IgD-negative memory B cell (primary cell): ENCODE results near the gene SLC2A13. TPM values are rescaled to one million over a fixed set of nuclear protein-coding genes. Genes with fewer than 3 reads are reported as not detected.
"Not testable (repeated sequence)": the region's sequence is repeated elsewhere in the genome, so short reads cannot be mapped to it uniquely, and the experiment has no call there.

Experiments used
- H3K27ac Mint-ChIP-seq, 3 donors: one replicate each; pipeline ENCODE4 v1.8.0; 2020 to 2022; ENCODE audit warnings: mild to moderate bottlenecking in 3 of 3, mixed read lengths in 3 of 3, moderate library complexity in 1 of 3
- H3K27me3 Mint-ChIP-seq: one replicate; pipeline ENCODE4 v1.8.0; 2021; ENCODE audit warnings: mixed read lengths
- H3K36me3 Mint-ChIP-seq: one replicate; pipeline ENCODE4 v1.8.0; 2020; ENCODE audit warnings: mild to moderate bottlenecking, mixed read lengths
- H3K4me1 Mint-ChIP-seq, 3 donors: one replicate each; pipeline ENCODE4 v1.8.0; 2020 to 2022; ENCODE audit warnings: mixed read lengths in 3 of 3, mild to moderate bottlenecking in 1 of 3
- H3K4me3 Mint-ChIP-seq, 4 donors: one replicate each; pipeline ENCODE4 v1.8.0; 2020 to 2022; ENCODE audit warnings: mild to moderate bottlenecking in 4 of 4, mixed read lengths in 4 of 4, moderate library complexity in 3 of 4
- H3K9me3 Mint-ChIP-seq, 3 donors: one replicate each; pipeline ENCODE4 v1.8.0; 2020 to 2021; ENCODE audit warnings: mixed read lengths in 3 of 3, mild to moderate bottlenecking in 1 of 3
- polyA plus RNA-seq: library from polyadenylated mRNA; unstranded; fragments of 300-500 nt; fragmentation: Illumina TruSeq; gene quantifications from one replicate; pipeline ENCODE4 v1.2.3, GENCODE V29; 2021

SLC2A13 gene
- polyA plus RNA-seq, 1 donor from 2014 or later: 0.99 TPM

- no peaks in the 10 kb centered on the region for H3K36me3 Mint-ChIP-seq
- no peaks in the 10 kb centered on the region for H3K9me3 Mint-ChIP-seq
- no peaks in the 10 kb centered on the region for H3K27me3 Mint-ChIP-seq
- H3K27ac Mint-ChIP-seq: no peak overlapping the region
- H3K4me1 Mint-ChIP-seq: peaks cover 0 to 7% (median 0%) of the 10 kb centered on the region in 3 donors
- H3K4me3 Mint-ChIP-seq: no peak overlapping the region
Observed at GRCh38 chr12:40034712-40035111, 71.2 kb downstream of the SLC2A13 start.

GRCh38 chr12:40034156-40034555, 71.7 kb downstream of the SLC2A13 start:
- no peaks in the 10 kb centered on the region for H3K36me3 Mint-ChIP-seq
- H3K4me3 Mint-ChIP-seq: no peak overlapping the region
- H3K27ac Mint-ChIP-seq: no peak overlapping the region
- H3K27me3 Mint-ChIP-seq: no peaks in the 10 kb centered on the region
- peaks cover 0 to 7% (median 0%) of the 10 kb centered on the region in 3 donors for H3K4me1 Mint-ChIP-seq
- H3K9me3 Mint-ChIP-seq: no peaks in the 10 kb centered on the region

GRCh38 chr12:40033242-40033630, 72.6 kb downstream of the SLC2A13 start:
- Mint-ChIP-seq H3K27me3 (no peaks in the 10 kb centered on the region), H3K4me3 (no peak overlapping the region), H3K9me3 (no peaks in the 10 kb centered on the region), H3K36me3 (peaks cover 2% of the 10 kb centered on the region), H3K27ac (no peak overlapping the region), H3K4me1 (peaks cover 0 to 7% (median 0%) of the 10 kb centered on the region in 3 donors)

- Mint-ChIP-seq H3K4me3 (no peak overlapping the region), H3K27me3 (no peaks in the 10 kb centered on the region), H3K36me3 (peaks cover 2% of the 10 kb centered on the region), H3K4me1 (peaks cover 0 to 7% (median 0%) of the 10 kb centered on the region in 3 donors), H3K9me3 (no peaks in the 10 kb centered on the region), H3K27ac (no peak overlapping the region)
Observed at GRCh38 chr12:40032433-40033241, 73.2 kb downstream of the SLC2A13 start.

- Mint-ChIP-seq H3K4me3 (no peak overlapping the region), H3K4me1 (peaks cover 0 to 7% (median 0%) of the 10 kb centered on the region in 3 donors), H3K36me3 (peaks cover 2% of the 10 kb centered on the region), H3K9me3 (no peaks in the 10 kb centered on the region), H3K27ac (no peak overlapping the region), H3K27me3 (no peaks in the 10 kb centered on the region)
Observed at GRCh38 chr12:40031965-40032364, 73.9 kb downstream of the SLC2A13 start.

GRCh38 chr12:40030970-40031369, 74.9 kb downstream of the SLC2A13 start:
- H3K36me3 Mint-ChIP-seq, H3K4me3 Mint-ChIP-seq, H3K4me1 Mint-ChIP-seq, H3K27me3 Mint-ChIP-seq, H3K9me3 Mint-ChIP-seq: not testable (repeated sequence)
- H3K27ac Mint-ChIP-seq: peak overlapping the region in 1 of 3 donors; percentile 28

GRCh38 chr12:40028296-40028695, 77.6 kb downstream of the SLC2A13 start:
- no peaks in the 10 kb centered on the region for H3K27me3 Mint-ChIP-seq
- no peaks in the 10 kb centered on the region for H3K9me3 Mint-ChIP-seq
- peaks cover 8 to 17% (median 9%) of the 10 kb centered on the region in 3 donors for H3K4me1 Mint-ChIP-seq
- H3K4me3 Mint-ChIP-seq: no peak overlapping the region
- peaks cover 2% of the 10 kb centered on the region for H3K36me3 Mint-ChIP-seq
- H3K27ac Mint-ChIP-seq: no peak overlapping the region

GRCh38 chr12:40022850-40023249, 83.0 kb downstream of the SLC2A13 start:
- Mint-ChIP-seq H3K27me3 (no peaks in the 10 kb centered on the region), H3K4me3 (no peak overlapping the region), H3K9me3 (no peaks in the 10 kb centered on the region), H3K4me1 (peaks cover 9 to 10% (median 9%) of the 10 kb centered on the region in 3 donors), H3K27ac (no peak overlapping the region), H3K36me3 (no peaks in the 10 kb centered on the region)

- no peak overlapping the region for H3K4me3 Mint-ChIP-seq
- no peak overlapping the region for H3K27ac Mint-ChIP-seq
- H3K36me3 Mint-ChIP-seq: no peaks in the 10 kb centered on the region
- H3K27me3 Mint-ChIP-seq: no peaks in the 10 kb centered on the region
- no peaks in the 10 kb centered on the region for H3K9me3 Mint-ChIP-seq
- H3K4me1 Mint-ChIP-seq: peaks cover 9 to 10% (median 9%) of the 10 kb centered on the region in 3 donors
Observed at GRCh38 chr12:40020261-40020691, 85.6 kb downstream of the SLC2A13 start.

- Mint-ChIP-seq H3K4me3 (no peak overlapping the region), H3K27ac (no peak overlapping the region), H3K9me3 (no peaks in the 10 kb centered on the region), H3K27me3 (no peaks in the 10 kb centered on the region), H3K4me1 (peaks cover 0 to 2% (median 1%) of the 10 kb centered on the region in 3 donors), H3K36me3 (no peaks in the 10 kb centered on the region)
Observed at GRCh38 chr12:40017488-40017887, 88.4 kb downstream of the SLC2A13 start.

- Mint-ChIP-seq H3K9me3 (no peaks in the 10 kb centered on the region), H3K27me3 (no peaks in the 10 kb centered on the region), H3K4me1 (peaks cover 1 to 5% (median 2%) of the 10 kb centered on the region in 3 donors), H3K36me3 (no peaks in the 10 kb centered on the region), H3K27ac (no peak overlapping the region), H3K4me3 (no peak overlapping the region)
Observed at GRCh38 chr12:40016980-40017379, 88.9 kb downstream of the SLC2A13 start.

GRCh38 chr12:40015881-40016280, 90.0 kb downstream of the SLC2A13 start:
- H3K4me1 Mint-ChIP-seq: peaks cover 7 to 16% (median 10%) of the 10 kb centered on the region in 3 donors
- H3K27me3 Mint-ChIP-seq: no peaks in the 10 kb centered on the region
- no peaks in the 10 kb centered on the region for H3K36me3 Mint-ChIP-seq
- no peak overlapping the region for H3K4me3 Mint-ChIP-seq
- no peaks in the 10 kb centered on the region for H3K9me3 Mint-ChIP-seq
- no peak overlapping the region for H3K27ac Mint-ChIP-seq

GRCh38 chr12:40015345-40015744, 90.5 kb downstream of the SLC2A13 start:
- no peak overlapping the region for H3K27ac Mint-ChIP-seq
- no peak overlapping the region for H3K4me3 Mint-ChIP-seq
- H3K27me3 Mint-ChIP-seq: no peaks in the 10 kb centered on the region
- no peaks in the 10 kb centered on the region for H3K9me3 Mint-ChIP-seq
- H3K36me3 Mint-ChIP-seq: no peaks in the 10 kb centered on the region
- H3K4me1 Mint-ChIP-seq: peaks cover 7 to 16% (median 11%) of the 10 kb centered on the region in 3 donors

GRCh38 chr12:40013847-40014246, 92.0 kb downstream of the SLC2A13 start:
- no peak overlapping the region for H3K4me3 Mint-ChIP-seq
- no peak overlapping the region for H3K27ac Mint-ChIP-seq
- peaks cover 7 to 16% (median 11%) of the 10 kb centered on the region in 3 donors for H3K4me1 Mint-ChIP-seq
- no peaks in the 10 kb centered on the region for H3K9me3 Mint-ChIP-seq
- no peaks in the 10 kb centered on the region for H3K27me3 Mint-ChIP-seq
- H3K36me3 Mint-ChIP-seq: no peaks in the 10 kb centered on the region

GRCh38 chr12:40013292-40013691, 92.6 kb downstream of the SLC2A13 start:
- H3K4me1 Mint-ChIP-seq: peaks cover 7 to 16% (median 11%) of the 10 kb centered on the region in 3 donors
- H3K27ac Mint-ChIP-seq: no peak overlapping the region
- no peaks in the 10 kb centered on the region for H3K27me3 Mint-ChIP-seq
- H3K4me3 Mint-ChIP-seq: no peak overlapping the region
- H3K9me3 Mint-ChIP-seq: no peaks in the 10 kb centered on the region
- H3K36me3 Mint-ChIP-seq: no peaks in the 10 kb centered on the region

GRCh38 chr12:40012711-40013110, 93.2 kb downstream of the SLC2A13 start:
- Mint-ChIP-seq H3K27me3 (no peaks in the 10 kb centered on the region), H3K4me3 (no peak overlapping the region), H3K9me3 (no peaks in the 10 kb centered on the region), H3K36me3 (no peaks in the 10 kb centered on the region), H3K27ac (no peak overlapping the region), H3K4me1 (peaks cover 7 to 16% (median 11%) of the 10 kb centered on the region in 3 donors)
